WTC11 (cell line): ENCODE measurements around the gene POGLUT2. TPM values are rescaled to one million over a fixed set of nuclear protein-coding genes. Genes with fewer than 3 reads are reported as not detected.

Experiments
- ATAC-seq: fragments of 200-7000 bp; cut with Tn5 transposase; 2 replicates; pipeline ENCODE4 v1.10.0; 2021; ENCODE audit warnings: mild to moderate bottlenecking, moderate library complexity
- CTCF ChIA-PET: fragments of 300-600 bp; sonication (Branson Sonifier 250); formaldehyde crosslinking; loops from one replicate; lab custom pipeline; 2021; ENCODE audit warnings: antibody characterized with exemption; lab: Charles Lee
- POLR2A ChIA-PET: fragments of 350-600 bp; sonication (Branson Sonifier 250); formaldehyde crosslinking; loops from one replicate; lab custom pipeline; 2021; ENCODE audit warnings: antibody characterized with exemption; lab: Charles Lee
- DNase-seq: peaks from one replicate; pipeline ENCODE4 v3.0.0; 2021; ENCODE audit warnings: low spot score
- H3K27ac Mint-ChIP-seq: 2 replicates; pipeline ENCODE4 v1.8.0; 2021; ENCODE audit warnings: mixed read lengths
- H3K27me3 Mint-ChIP-seq: 2 replicates; pipeline ENCODE4 v1.8.0; 2021; ENCODE audit warnings: low read depth, mild to moderate bottlenecking, moderate library complexity, mixed read lengths
- H3K36me3 Mint-ChIP-seq: 2 replicates; pipeline ENCODE4 v1.8.0; 2021; ENCODE audit warnings: mixed read lengths
- H3K4me1 Mint-ChIP-seq: 2 replicates; pipeline ENCODE4 v1.8.0; 2022; ENCODE audit warnings: mixed read lengths
- H3K4me3 Mint-ChIP-seq: 2 replicates; pipeline ENCODE4 v1.8.0; 2021; ENCODE audit warnings: mild to moderate bottlenecking, moderate library complexity, mixed read lengths
- H3K9me3 Mint-ChIP-seq: 2 replicates; pipeline ENCODE4 v1.8.0; 2021; ENCODE audit warnings: mixed read lengths
- ARID4B ChIP-seq: sonication (generic); formaldehyde crosslinking; IDR thresholded peaks from 2 replicates; pipeline ENCODE4 v1.8.0; 2023; ENCODE audit warnings: missing genetic modification reagents, mild to moderate bottlenecking, borderline replicate concordance
- E2F1 ChIP-seq: sonication (generic); formaldehyde crosslinking; IDR thresholded peaks from 2 replicates; pipeline ENCODE4 v1.8.0; 2022; ENCODE audit warnings: mild to moderate bottlenecking, missing genetic modification reagents
- E2F5 ChIP-seq: sonication (generic); formaldehyde crosslinking; IDR thresholded peaks from 2 replicates; pipeline ENCODE4 v1.8.1; 2022; ENCODE audit warnings: mild to moderate bottlenecking, moderate library complexity, missing genetic modification reagents
- FOXJ3 ChIP-seq: sonication (generic); formaldehyde crosslinking; IDR thresholded peaks from 2 replicates; pipeline ENCODE4 v1.9.0; 2021; ENCODE audit warnings: missing genetic modification reagents, mild to moderate bottlenecking, borderline replicate concordance
- FOXP1 ChIP-seq: sonication (generic); formaldehyde crosslinking; IDR thresholded peaks from 2 replicates; pipeline ENCODE4 v1.8.0; 2022; ENCODE audit warnings: missing genetic modification reagents, mild to moderate bottlenecking, moderate library complexity, borderline replicate concordance
- HMGXB4 ChIP-seq: sonication (generic); formaldehyde crosslinking; IDR thresholded peaks from 2 replicates; pipeline ENCODE4 v1.8.1; 2023; ENCODE audit warnings: mild to moderate bottlenecking, moderate library complexity, missing genetic modification reagents
- IRF2 ChIP-seq: sonication (generic); formaldehyde crosslinking; IDR thresholded peaks from 2 replicates; pipeline ENCODE4 v1.8.0; 2022; ENCODE audit warnings: low read depth, missing genetic modification reagents, borderline replicate concordance
- JAZF1 ChIP-seq: fragments of 250-450 bp; sonication (Bioruptor Pico); IDR thresholded peaks from 2 replicates; pipeline ENCODE4 v1.9.0; 2021; ENCODE audit warnings: moderate library complexity, mild to moderate bottlenecking, inconsistent platforms
- JUN ChIP-seq: sonication (generic); formaldehyde crosslinking; IDR thresholded peaks from 2 replicates; pipeline ENCODE4 v1.8.0; 2023; ENCODE audit warnings: mild to moderate bottlenecking, missing genetic modification reagents
- NFE2L1 ChIP-seq: sonication (generic); formaldehyde crosslinking; IDR thresholded peaks from 2 replicates; pipeline ENCODE4 v1.8.1; 2023; ENCODE audit warnings: missing genetic modification reagents
- NR2C2 ChIP-seq: sonication (generic); formaldehyde crosslinking; IDR thresholded peaks from 2 replicates; pipeline ENCODE4 v1.8.0; 2022; ENCODE audit warnings: mild to moderate bottlenecking, missing genetic modification reagents
- OVOL2 ChIP-seq: fragments of 250-450 bp; sonication (Bioruptor Pico); IDR thresholded peaks from 2 replicates; pipeline ENCODE4 v1.9.0; 2021; ENCODE audit warnings: mild to moderate bottlenecking, borderline replicate concordance
- RELA ChIP-seq: sonication (generic); formaldehyde crosslinking; IDR thresholded peaks from 2 replicates; pipeline ENCODE4 v1.8.1; 2022; ENCODE audit warnings: missing genetic modification reagents, mild to moderate bottlenecking, borderline replicate concordance
- RORB ChIP-seq: fragments of 250-450 bp; sonication (Bioruptor Pico); IDR thresholded peaks from 2 replicates; pipeline ENCODE4 v1.9.0; 2021; ENCODE audit warnings: mild to moderate bottlenecking
- SMAD4 ChIP-seq: sonication (generic); formaldehyde crosslinking; IDR thresholded peaks from 2 replicates; pipeline ENCODE4 v1.8.0; 2022; ENCODE audit warnings: mild to moderate bottlenecking, missing genetic modification reagents
- TCF7 ChIP-seq: sonication (generic); formaldehyde crosslinking; IDR thresholded peaks from 2 replicates; pipeline ENCODE4 v1.8.0; 2022; ENCODE audit warnings: mild to moderate bottlenecking, low read depth, missing genetic modification reagents, moderate library complexity
- TEAD4 ChIP-seq: sonication (generic); formaldehyde crosslinking; IDR thresholded peaks from 2 replicates; pipeline ENCODE4 v1.8.0; 2022; ENCODE audit warnings: mild to moderate bottlenecking, missing genetic modification reagents
- USF1 ChIP-seq: sonication (generic); formaldehyde crosslinking; IDR thresholded peaks from 2 replicates; pipeline ENCODE4 v1.8.0; 2022; ENCODE audit warnings: mild to moderate bottlenecking, missing genetic modification reagents
- USF2 ChIP-seq: sonication (generic); formaldehyde crosslinking; IDR thresholded peaks from 2 replicates; pipeline ENCODE4 v1.8.1; 2023; ENCODE audit warnings: mild to moderate bottlenecking, missing genetic modification reagents, moderate library complexity
- ZBTB21 ChIP-seq: sonication (generic); formaldehyde crosslinking; IDR thresholded peaks from 2 replicates; pipeline ENCODE4 v1.8.1; 2023; ENCODE audit warnings: mild to moderate bottlenecking, missing genetic modification reagents, borderline replicate concordance
- ZNF263 ChIP-seq: sonication (generic); formaldehyde crosslinking; IDR thresholded peaks from 2 replicates; pipeline ENCODE4 v1.8.1; 2022; ENCODE audit warnings: low read depth, mild to moderate bottlenecking, moderate library complexity, missing genetic modification reagents
- ZNF317 ChIP-seq: sonication (generic); formaldehyde crosslinking; IDR thresholded peaks from 2 replicates; pipeline ENCODE4 v1.8.1; 2023; ENCODE audit warnings: low read depth, mild to moderate bottlenecking, moderate library complexity, missing genetic modification reagents, borderline replicate concordance
- ZNF416 ChIP-seq: fragments of 250-450 bp; sonication (Bioruptor Pico); IDR thresholded peaks from 2 replicates; pipeline ENCODE4 v1.9.0; 2021; ENCODE audit warnings: mild to moderate bottlenecking, inconsistent platforms
- ZNF423 ChIP-seq: fragments of 250-450 bp; sonication (Bioruptor Pico); IDR thresholded peaks from 2 replicates; pipeline ENCODE4 v2.1.2; 2022; ENCODE audit warnings: mild to moderate bottlenecking, moderate library complexity
- ZSCAN18 ChIP-seq: fragments of 250-450 bp; sonication (Bioruptor Pico); IDR thresholded peaks from 2 replicates; pipeline ENCODE4 v2.1.2; 2022; ENCODE audit warnings: mild to moderate bottlenecking, moderate library complexity
- total RNA-seq: library from RNA; stranded (reverse); gene quantifications from 3 replicates; pipeline ENCODE4 v1.2.3, GENCODE V29; 2021

The POGLUT2 gene
- total RNA-seq, 1 experiment from 2014 or later = 17.2 TPM

GRCh38 chr13:102838273-102838672 lies 39.5 kb upstream of the POGLUT2 start:
- ChIA-PET CTCF (no interaction called here), POLR2A (no interaction called here)
- DNase-seq (no peak), ATAC-seq (no peak)
- no peaks in the 10 kb centered on the region for H3K9me3 Mint-ChIP-seq
- no peak overlapping the region for H3K27ac Mint-ChIP-seq
- no peak overlapping the region for H3K4me3 Mint-ChIP-seq
- H3K4me1 Mint-ChIP-seq = no peaks in the 10 kb centered on the region
- TF ChIP-seq OVOL2 (CRISPR knock-in tag) (no peak), ZNF423 (CRISPR knock-in tag) (no peak), SMAD4 (CRISPR knock-in tag) (no peak), E2F5 (no peak), NFE2L1 (CRISPR knock-in tag) (no peak), ZNF317 (no peak), TEAD4 (CRISPR knock-in tag) (no peak), TCF7 (CRISPR knock-in tag) (no peak), RORB (CRISPR knock-in tag) (no peak), FOXJ3 (no peak), JAZF1 (CRISPR knock-in tag) (no peak), FOXP1 (no peak), ARID4B (CRISPR knock-in tag) (no peak), JUN (CRISPR knock-in tag) (no peak), ZNF263 (CRISPR knock-in tag) (no peak), ZSCAN18 (CRISPR knock-in tag) (no peak), RELA (CRISPR knock-in tag) (no peak), ZNF416 (no peak), IRF2 (CRISPR knock-in tag) (no peak)
- H3K27me3 Mint-ChIP-seq = no peaks in the 10 kb centered on the region
- no peaks in the 10 kb centered on the region for H3K36me3 Mint-ChIP-seq

- no peaks in the 10 kb centered on the region for H3K27me3 Mint-ChIP-seq
- POLR2A ChIA-PET = no interaction called here
- ATAC-seq (no peak), DNase-seq (no peak)
- CTCF ChIA-PET = no interaction called here
- H3K4me1 Mint-ChIP-seq = no peaks in the 10 kb centered on the region
- no peaks in the 10 kb centered on the region for H3K36me3 Mint-ChIP-seq
- no peak overlapping the region for H3K27ac Mint-ChIP-seq
- no peaks in the 10 kb centered on the region for H3K9me3 Mint-ChIP-seq
- H3K4me3 Mint-ChIP-seq = no peak overlapping the region
- no peak for TF ChIP-seq NR2C2 (CRISPR knock-in tag)
- TF ChIP-seq HMGXB4 (CRISPR knock-in tag) = no peak
- TF ChIP-seq ZBTB21 = no peak
- TF ChIP-seq USF1 (CRISPR knock-in tag) = no peak
- no peak for TF ChIP-seq USF2 (CRISPR knock-in tag)
- TF ChIP-seq E2F1 (CRISPR knock-in tag) = no peak
Observed at GRCh38 chr13:102836471-102836870, 37.7 kb upstream of the POGLUT2 start.
